NCI-H1048 (cell line): Measurements from ENCODE around the gene ASNS.

Experiments
- DNase-seq: peaks from one replicate; lab custom pipeline; 2025; lab: John Stamatoyannopoulos, UW

ASNS gene

GRCh38 chr7:97842772-97843345 lies 29.3 kb downstream of the ASNS start:
- DNase-seq = no peak

DNA sequence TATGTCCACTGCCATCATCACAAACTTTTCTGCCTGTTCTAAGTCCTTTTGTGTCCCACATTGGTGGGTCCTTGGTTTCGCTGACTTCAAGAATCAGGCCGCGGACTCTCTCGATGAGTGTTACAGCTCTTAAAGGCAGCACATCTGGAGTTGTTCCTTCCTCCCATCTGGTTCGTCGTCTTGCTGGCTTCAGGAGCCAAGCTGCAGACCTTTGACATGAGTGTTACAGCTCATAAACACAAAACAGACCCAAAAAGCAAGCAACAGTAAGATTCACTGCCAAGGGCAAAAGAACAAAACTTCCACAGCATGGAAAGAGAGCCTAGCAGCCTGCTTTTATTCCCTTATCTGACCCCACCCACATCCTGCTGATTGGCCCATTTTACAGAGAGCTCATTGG lies 30.2 kb downstream of the ASNS start:
- DNase-seq = no peak

- DNase-seq = peak; percentile 55
These were observed 36.7 kb downstream of the ASNS start for GRCh38 chr7:97835296-97836138.

DNA sequence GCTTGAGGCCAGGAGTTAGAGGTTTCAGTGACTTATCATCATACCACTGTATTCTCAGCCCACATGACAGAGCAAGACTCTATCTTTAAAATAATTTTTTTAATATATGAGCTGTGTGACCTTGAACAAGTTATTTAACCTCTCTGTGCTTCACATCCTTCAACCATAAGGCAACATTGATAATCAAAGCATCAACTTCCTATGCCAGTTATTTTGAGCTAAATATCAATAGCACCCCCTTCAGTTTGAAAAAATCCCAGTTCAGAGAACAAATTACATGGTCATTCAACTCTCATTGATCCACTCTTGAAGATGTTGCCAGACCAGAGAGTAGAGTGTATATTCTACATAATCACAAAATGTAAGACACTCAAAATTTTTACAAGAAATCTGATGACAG lies 53.0 kb downstream of the ASNS start:
- DNase-seq = no peak

DNA sequence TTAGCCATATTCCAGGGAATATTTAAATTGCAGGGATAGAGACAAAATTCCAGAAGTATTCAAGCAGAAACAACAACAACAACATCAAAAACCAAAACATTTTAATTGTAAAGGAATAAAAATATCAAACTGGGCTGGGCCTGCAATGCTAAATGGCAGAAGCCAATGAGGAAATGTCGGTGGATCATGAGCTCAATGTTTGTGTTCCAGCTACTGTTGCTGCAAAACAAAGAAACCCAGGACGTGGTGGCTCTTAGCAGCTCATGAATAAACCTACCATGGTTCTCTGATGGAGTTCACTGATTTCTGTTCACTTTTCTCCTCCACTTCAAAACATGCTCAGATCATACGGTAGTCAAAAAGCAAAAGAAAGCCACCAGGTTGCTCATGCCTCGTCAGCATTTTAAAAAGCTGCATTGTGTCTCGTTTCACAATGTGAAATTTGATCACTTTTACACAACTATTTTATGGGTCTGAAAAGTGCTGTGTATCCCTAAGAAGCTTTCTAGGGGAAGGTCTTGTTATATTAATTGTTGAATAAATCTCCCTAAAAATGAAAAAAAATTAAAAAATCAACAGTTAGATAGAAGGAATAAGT lies 54.0 kb downstream of the ASNS start:
- no peak for DNase-seq
